Measurements from ENCODE around the gene MVB12B.

Gene MVB12B

GRCh38 chr9:126366366-126367011 lies 39.9 kb downstream of the MVB12B start:
- no peak for TF ChIP-seq CTCF (IDR thresholded peaks at IDR 0.05; ENCODE audit: control insufficient read depth, insufficient read depth, low read depth, low read length, missing control alignments)
- no peak for DNase-seq (ENCODE audit: low read depth)
- H3K4me3 ChIP-seq (ENCODE audit: control insufficient read depth, low read depth, low read length) = no peak overlapping the region

GRCh38 chr9:126367139-126367538 lies 40.5 kb downstream of the MVB12B start:
- TF ChIP-seq CTCF (IDR thresholded peaks at IDR 0.05; ENCODE audit: control insufficient read depth, insufficient read depth, low read depth, low read length, missing control alignments) = no peak
- H3K4me3 ChIP-seq (ENCODE audit: control insufficient read depth, low read depth, low read length) = no peak overlapping the region
- DNase-seq (ENCODE audit: low read depth) = no peak

DNA sequence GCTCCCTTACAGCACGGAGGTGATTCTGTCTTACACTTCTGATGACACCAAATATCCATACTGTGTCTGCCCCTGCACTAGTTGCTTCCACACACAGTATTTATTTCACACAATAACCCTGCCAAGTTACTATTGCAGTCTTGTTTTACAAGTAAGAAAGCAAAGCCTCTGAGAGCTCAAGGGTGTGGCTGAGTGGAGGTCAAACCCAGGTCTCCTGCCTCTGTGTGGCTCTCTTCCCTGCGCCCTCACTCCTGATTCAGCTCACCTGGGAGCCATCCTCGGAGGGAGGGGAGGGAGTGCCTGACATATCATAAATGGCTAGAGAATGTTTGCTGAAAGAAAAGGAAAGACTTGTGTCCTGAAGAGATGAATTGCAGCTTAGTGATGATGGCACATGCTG lies 41.0 kb downstream of the MVB12B start:
- no peak overlapping the region for H3K4me3 ChIP-seq (ENCODE audit: control insufficient read depth, low read depth, low read length)
- DNase-seq (ENCODE audit: low read depth) = no peak
- TF ChIP-seq CTCF (IDR thresholded peaks at IDR 0.05; ENCODE audit: control insufficient read depth, insufficient read depth, low read depth, low read length, missing control alignments) = no peak

DNA sequence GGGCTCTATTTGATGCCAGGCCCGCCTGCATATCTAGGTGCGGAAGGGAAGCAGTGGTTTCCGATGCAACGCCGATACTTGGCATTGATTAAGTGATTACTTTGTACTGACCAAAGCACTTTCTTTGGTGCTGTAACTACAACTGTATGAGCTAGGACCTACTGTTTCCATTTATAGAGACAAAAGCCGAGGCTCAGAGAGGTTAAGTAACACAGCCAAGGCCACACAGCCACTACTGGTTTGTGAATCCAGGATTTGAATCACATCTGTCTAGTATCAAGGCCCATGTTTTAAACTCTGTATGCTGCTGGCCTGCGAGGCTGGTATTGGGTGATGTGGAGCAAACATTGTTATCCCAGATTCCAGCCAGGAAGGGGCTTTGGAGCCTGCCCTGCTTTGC lies 41.4 kb downstream of the MVB12B start:
- no peak for DNase-seq (ENCODE audit: low read depth)
- no peak overlapping the region for H3K4me3 ChIP-seq (ENCODE audit: control insufficient read depth, low read depth, low read length)
- no peak for TF ChIP-seq CTCF (IDR thresholded peaks at IDR 0.05; ENCODE audit: control insufficient read depth, insufficient read depth, low read depth, low read length, missing control alignments)

DNA sequence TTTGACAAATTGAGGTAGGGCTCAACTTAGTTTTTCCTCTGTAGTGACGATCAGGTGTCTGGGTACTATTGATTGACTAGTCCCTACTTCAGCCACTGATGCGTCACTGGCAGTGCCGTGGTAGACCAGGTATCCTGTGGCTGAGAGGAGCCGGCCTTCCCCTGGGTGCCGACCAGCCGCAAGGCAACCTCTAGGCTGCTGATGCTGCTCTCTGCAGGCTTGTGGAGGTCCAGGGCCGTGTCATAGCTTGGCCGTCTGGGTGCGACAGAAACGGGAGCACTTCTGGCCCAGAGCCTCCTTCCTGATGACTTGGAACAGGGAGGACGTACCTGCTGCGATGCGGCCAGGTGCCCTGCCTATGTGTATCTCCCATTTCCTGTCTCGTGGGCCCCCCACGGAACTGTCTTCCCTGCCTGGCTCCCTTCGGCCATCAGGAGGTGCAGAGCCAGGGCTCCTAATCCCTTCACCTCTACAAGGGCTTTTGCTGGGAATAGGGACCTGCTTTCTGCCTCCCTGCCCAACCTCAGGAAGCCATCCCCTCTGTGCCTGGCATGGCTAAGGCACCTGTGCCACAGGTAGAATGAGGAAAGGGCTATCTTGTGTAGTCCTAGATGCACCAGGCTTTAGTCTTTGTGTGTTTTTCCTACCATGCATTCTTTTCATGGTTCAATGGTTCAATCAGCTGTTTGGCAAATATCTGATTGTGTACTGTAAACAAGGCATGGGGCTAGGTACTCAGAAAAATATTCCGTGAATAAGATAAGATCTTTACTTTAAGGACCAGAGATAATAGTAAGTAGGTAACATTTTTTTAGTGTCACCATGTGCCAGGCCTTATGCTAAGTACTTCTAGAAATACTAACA lies 44.6 kb downstream of the MVB12B start:
- no peak for DNase-seq (ENCODE audit: low read depth)
- TF ChIP-seq CTCF (IDR thresholded peaks at IDR 0.05; ENCODE audit: control insufficient read depth, insufficient read depth, low read depth, low read length, missing control alignments) = no peak
- no peak overlapping the region for H3K4me3 ChIP-seq (ENCODE audit: control insufficient read depth, low read depth, low read length)

DNA sequence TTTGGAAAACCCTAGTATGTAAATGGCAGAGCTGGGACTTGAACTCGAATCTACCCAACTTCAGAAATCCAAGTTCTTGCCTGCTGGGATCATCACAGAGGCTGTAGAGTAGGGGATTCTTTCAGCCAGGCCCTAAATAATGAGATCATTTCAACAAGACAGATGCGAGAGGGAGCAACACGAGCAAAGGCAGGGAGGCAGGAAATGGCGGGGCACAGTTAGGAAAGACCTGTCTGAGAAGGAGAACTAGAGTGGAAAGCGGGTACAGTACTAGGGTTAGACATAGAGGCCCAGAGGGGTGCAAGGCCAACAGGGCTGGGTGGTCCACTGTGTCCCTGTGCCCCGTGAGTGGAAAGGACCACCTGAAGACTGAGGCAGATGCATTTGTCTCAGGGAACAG lies 46.1 kb downstream of the MVB12B start:
- H3K4me3 ChIP-seq (ENCODE audit: control insufficient read depth, low read depth, low read length) = no peak overlapping the region
- no peak for TF ChIP-seq CTCF (IDR thresholded peaks at IDR 0.05; ENCODE audit: control insufficient read depth, insufficient read depth, low read depth, low read length, missing control alignments)
- DNase-seq (ENCODE audit: low read depth) = no peak

All from AG09309 (cell line).